COR-L47 (cell line): ENCODE measurements around the gene MRPL45.
A peak's percentile ranks its signal among the peaks of the same experiment; 100 is the strongest.
"Not testable (repeated sequence)": the region's sequence is repeated elsewhere in the genome, so short reads cannot be mapped to it uniquely, and the experiment has no call there.

Experiments
- DNase-seq: peaks from one replicate; lab custom pipeline; 2025; lab: John Stamatoyannopoulos, UW

The MRPL45 gene

DNA sequence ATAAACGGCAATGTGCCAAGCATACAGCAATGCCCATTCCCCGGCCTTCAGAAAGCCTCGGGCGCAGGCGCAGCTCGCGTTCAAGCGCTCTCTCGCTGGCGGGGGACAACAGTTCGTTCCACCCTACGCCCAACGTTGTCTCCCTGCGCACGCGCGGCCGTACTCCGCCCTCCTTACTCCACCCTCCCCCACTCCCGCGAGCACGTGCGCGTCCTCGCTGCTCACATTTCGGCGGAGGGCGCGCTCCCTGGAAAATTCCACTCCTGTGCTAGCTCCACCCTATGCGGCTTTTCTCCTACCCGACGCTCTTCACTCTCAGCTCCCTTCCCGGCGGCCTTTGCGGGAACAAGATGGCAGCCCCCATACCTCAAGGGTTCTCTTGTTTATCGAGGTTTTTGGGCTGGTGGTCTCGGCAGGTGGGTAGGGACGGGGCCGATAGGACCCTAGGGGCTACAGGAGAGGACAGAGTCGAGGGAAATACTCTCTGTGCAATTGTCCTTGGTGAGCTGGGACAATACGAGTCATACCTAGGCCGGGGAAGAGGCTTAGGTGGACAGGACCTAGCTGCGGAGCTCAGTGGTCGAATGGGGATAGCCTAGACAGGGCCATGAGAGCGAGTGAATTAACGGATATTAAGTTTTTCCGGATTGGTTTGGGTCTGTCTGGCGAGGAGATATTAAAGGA lies at the start of gene MRPL45:
Gene MRPL45, plus strand, starts transcription at position 335 of the 684 bp plus-strand sequence. Its CDS starts 16 bp downstream, at position 351.
- peak; percentile 96 for DNase-seq

DNA sequence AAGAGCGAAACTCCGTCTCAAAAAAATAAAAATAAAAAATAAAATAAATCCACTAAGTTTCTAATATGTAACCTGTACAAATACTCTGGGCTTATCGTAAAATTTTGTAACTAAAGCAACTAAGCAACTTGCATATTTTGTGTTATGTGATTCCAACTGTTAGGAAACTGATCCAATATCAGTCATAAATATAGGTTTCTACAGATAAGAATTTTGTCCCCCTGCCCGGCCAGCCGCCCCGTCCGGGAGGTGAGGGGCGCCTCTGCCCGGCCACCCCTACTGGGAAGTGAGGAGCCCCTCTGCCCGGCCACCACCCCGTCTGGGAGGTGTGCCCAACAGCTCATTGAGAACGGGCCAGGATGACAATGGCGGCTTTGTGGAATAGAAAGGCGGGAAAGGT lies 43.8 kb upstream of the MRPL45 start:
- not testable (repeated sequence) for DNase-seq

DNA sequence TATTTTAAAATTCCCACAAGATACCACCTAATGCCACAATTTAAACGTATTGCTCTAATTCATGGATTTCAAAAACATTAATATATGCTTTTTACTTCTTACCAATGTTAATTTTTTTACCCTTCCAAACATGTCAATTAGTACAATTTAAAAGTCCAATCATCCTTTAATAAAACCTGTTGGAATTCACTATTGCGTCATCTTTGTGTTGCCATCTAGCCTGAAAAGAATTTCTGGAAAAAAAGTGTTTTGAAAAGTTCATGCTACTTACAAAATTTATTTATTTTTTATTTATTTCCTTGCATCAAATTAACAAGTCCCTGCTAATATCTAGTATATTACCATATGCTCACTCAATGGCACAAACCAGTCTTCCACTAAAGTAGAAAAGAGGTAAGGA lies 42.6 kb upstream of the MRPL45 start:
- DNase-seq: not testable (repeated sequence)

DNA sequence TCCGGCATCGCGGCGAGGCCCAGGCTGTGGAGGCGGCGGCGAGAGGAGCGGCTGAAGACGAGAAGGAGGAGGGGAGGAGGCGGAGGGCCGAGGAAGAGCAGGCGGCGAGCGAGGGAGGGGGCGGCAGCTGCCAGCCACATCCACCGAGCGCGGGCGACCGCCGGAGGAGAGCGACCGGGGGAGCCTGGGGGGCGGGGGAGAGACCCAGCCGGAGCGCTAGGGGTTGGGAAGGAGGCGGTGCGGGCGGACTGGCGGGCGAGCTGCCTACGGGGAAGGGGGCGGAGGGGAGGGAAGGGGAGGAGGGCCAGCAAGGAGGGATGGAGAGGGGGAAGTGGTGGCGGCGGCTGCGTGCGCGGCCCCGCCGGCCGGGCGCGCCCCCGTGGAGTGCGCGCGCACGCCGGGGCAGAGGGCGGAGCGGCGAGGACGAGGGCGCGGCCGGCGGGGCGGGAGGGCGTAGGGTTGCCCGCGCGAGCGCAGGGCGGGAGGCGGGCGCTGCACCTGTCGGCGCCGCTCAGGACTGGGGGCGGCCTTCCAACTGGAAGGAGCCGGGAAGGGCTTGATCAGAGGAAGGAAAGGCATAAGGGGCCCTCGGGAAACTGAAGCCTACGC lies 39.9 kb upstream of the MRPL45 start:
- peak; percentile 69 for DNase-seq

DNA sequence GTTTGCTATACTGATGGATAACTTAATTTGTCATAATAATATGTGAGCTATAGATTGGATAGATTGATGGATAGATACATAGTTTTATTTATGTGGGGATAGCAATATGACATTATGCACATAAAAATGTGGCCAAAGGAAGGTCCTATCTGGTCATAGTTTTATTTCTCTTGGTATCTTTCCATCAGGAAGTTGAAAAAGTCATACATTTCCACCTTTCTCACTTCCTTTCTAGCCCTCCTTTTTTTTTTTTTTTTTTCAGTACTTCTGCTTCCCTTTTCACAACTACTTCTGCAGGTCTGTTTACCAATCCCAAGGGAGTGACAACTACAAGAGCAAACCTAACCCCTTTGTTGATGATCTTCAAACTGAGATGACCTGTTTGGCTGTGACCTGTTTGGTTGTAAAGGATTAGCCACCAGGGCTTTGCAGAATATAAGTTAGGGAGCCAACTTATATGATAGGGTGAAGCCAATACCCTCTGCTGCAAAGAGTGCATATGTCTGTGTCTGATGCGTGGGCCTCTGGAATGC lies 30.9 kb upstream of the MRPL45 start:
- not testable (repeated sequence) for DNase-seq

DNA sequence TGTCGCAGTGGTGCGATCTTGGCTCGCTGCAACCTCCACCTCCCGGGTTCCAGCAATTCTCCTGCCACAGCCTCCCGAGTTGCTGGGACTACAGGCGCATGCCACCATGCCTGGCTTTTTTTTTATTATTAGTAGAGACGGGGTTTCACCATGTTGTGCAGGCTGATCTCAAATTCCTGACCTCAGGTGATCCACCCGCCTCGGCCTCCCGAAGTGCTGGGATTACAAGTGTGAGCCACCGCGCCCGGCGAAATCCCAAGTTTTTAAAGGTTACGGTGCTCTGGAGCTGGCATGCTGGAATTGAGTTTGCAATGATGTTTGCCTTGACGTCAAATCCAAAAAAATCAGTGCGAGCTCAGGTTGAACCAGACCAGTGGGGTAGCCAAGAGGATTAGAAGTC lies 30.4 kb upstream of the MRPL45 start:
- DNase-seq: not testable (repeated sequence)

DNA sequence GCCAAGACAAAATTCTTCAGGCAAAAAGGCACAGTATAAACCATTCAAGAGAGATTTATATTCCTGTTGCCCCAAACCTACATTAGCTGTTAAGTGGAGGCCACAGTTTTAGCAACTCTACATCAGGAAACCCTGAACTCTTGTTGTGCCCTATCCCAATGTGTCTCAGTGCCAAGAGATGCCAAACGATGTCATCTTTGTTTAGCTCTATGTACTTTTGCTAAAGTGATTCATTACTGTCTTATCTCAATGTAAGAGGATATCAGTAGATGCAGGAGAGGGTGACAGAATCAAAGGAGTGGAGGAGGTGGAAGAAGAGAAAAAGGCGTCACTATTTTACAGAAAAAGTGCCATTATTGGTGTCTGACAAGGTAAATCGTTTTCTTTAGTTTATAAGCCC lies 28.8 kb upstream of the MRPL45 start:
- DNase-seq: not testable (repeated sequence)

DNA sequence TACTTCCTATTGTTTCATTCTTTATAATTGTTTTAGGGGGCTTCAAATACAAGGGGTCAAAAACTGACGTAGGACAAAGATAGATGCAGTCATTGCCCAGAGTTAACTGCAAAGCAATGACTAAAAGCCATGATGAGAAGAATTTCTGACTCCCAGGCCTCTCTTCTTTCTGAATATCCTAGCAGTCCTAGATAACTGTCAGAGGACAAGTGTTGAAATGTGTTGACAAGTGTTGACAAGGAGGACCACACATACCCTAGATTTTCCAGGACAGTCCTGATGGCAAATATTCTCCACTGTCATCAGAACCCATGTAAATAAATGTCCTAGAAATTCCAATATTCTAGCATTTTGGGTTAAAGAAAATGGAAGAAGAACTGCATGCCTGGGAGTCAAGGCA lies 27.9 kb upstream of the MRPL45 start:
- DNase-seq: not testable (repeated sequence)

DNA sequence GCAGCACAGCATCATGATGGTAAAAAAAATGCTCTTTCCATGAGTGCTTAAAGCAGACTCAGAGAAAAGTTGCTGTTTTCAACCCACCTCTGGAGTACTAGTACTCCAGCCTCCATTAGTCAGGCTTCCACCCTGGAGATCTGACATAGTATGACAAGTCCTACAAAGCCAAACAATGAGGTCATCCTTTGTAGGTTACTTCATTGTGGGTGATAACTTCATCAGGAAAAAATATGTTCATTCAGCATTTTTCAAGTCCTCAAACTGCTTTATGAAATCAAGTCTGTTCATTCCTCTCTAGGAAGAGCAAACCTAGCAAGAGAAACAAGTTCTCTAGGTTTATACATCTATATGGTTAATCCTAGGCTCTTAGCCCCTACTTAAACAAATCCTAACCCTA lies 27.4 kb upstream of the MRPL45 start:
- DNase-seq: not testable (repeated sequence)

DNA sequence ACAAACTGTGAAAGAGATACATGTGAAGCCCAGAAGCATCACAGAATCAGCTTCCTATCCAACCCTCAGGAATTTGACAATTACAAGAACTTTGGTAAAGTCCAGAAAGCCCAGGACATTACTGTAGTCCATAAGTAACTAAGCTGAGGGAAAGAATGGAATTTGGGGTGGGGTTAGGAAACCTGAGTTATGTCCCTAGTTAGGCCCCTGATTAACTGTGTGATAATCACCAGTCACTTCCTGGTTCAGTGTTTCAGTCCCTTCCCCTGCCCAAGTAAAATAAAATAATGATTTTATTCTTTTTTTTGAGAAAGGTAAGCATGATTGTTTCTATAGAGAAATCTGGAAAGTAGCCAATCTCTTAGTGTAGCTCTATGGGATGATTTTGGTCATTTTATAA lies 11.0 kb upstream of the MRPL45 start:
- not testable (repeated sequence) for DNase-seq

DNA sequence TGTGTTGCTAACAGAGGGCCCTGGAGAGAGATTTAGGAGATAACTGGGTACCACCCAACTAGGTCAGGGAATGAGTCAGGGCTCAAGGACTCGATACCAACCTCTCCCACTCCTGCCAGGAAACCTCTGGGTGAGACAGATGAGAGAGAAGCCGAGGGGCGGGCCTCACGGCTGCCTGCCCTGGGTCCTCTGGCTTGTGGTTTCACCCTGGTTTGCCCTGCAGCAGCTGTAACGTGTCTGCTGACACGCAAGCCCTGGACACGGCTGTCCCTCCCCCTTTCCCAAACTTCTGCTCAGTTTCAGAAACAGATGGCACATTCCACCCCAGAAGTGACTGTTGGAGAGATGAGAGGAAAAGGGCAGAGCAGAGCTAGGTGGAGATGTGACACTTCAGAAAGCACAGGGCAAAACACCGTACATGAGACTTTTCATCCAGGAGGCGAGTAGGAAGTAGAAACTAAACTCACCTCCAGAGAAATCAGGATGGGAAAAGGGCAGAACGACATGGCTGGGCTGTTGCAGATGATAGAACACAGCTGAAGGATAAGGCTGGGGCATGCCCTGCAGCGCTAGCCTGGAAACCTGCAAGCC lies 10.4 kb upstream of the MRPL45 start:
- DNase-seq: not testable (repeated sequence)

DNA sequence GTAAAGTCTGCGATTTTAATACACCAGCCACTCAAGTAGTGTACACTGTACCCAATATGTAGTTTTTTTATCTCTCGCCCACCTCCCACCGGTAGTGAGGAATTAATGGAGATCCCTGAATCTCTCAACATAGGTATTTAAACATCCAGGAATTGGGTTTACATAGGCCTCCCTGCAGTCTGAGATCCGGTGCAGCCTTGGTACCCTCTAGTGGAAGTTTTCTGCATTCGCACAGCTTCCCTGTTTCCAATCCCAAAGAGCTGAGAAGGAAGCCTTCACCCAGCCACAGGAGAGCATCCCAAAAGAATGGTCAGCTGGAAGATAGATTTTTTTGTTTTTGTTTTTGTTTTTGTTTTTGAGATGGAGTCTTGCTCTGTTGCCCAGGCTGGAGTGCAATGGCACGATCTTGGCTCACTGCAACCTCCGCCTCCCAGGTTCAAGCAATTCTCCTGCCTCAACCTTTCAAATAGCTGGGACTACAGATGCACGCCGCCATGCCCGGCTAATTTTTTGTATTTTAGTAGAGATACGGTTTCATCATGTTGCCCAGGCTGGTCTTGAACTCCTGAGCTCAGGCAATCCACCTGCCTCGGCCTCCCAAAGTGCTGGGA lies 8.6 kb upstream of the MRPL45 start:
- not testable (repeated sequence) for DNase-seq

DNA sequence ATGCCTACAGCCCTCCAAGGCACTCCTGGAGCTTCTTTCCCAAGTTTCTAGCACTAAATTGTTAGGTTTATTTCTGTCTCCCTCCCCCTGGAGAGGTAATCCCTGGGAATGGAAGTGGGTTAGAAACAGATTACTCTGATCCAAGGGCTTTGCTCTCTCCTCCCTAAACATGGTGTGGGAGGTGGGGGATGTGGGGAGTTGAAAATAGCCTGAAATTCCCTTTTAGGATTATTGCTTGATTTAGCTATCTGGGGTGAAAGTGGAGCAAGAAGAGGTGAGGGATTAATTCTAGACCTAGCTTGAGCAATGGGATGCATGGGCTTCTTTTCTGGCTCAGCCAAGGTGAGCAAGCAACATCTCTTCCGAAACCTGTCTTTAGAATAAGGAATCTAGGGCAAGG lies 7.2 kb upstream of the MRPL45 start:
- DNase-seq: not testable (repeated sequence)

DNA sequence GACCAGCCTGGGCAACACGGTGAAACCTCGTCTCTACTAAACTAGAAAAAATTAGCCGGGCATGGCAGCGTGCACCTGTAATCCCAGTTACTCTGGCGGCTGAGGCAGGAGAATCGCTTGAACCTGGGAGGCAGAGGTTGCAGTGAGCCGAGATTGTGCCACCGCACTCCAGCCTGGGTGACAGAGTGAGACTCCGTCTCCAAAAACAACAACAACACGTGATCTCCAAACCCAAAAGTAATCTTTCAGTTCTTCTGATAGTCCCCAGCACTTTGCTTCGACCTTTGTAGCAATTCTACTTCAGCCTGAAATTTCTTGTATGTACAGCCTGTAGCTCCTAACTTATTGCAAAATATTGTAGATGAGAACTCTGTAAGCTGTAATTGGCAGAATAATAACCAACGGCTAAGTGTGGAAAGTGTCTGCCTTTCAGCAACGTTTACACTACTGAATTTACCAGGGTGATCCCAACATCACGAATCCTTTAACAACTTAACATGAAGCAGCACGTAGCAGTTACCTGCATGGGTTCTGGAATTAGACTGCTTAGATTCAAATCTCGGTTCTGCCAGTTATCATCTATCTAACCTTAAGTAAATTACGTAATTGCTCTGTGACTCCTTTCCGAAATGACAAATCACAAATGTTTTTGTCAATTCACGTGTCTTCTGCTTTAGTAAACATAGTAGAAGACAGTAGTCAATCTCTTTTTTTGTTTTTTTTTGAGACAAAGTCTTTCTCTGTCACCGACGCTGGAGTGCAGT lies 1.2 kb upstream of the MRPL45 start:
- DNase-seq: not testable (repeated sequence)

DNA sequence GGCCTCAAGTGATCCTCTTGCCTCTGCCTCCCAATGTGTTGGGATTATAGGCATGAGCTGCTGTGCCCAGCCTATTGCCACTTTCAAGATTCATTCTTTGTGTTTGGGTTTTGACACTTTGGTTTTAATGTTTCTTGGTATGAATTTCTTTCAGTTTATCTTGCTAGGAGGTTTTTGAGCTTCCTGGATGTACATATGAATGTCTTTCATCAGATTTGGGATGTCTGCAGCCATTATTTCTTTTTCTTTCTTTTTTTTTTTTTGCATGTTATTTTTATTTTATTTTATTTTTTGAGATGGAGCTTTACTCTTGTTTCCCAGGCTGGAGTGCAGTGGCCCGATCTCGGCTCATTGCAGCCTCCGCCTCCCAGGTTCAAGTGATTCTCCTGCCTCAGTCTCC lies 18.5 kb downstream of the MRPL45 start:
- DNase-seq: no peak

DNA sequence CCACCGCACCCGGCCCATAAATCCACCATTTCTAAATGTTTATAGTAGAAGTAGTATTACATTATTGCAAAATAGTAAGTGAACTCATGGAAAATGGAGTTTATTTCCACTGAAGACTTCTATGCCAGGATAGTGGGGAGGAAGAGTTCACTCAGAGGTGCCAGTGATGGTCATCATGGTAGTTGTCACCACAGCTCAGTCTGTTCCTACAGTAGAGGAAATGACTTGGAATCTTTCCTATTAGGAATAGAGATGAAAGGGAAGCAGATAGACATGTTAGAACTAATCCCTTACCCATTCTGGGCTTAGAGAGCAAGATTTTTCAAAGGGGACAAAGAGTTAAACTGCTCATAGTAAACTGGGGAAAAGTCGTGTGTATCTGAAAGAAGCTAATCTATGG lies 20.1 kb downstream of the MRPL45 start:
- no peak for DNase-seq

DNA sequence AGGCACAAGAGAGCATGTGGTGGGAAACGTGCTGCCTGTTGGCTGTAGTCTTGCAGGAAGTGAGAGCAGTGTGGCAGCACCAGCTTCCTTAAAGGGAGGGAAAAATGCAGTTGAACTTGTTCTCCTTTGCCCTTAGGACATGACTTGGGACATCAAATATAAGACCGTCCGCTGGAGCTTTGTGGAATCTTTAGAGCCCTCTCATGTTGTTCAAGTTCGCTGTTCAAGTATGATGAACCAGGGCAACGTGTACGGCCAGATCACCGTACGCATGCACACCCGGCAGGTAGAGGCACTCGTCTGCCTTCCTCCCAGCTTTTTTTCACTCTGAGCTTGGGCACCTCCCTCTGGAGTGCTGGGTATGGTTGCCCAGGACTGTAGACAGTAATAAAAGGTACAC lies 23.5 kb downstream of the MRPL45 start:
- no peak for DNase-seq

DNA sequence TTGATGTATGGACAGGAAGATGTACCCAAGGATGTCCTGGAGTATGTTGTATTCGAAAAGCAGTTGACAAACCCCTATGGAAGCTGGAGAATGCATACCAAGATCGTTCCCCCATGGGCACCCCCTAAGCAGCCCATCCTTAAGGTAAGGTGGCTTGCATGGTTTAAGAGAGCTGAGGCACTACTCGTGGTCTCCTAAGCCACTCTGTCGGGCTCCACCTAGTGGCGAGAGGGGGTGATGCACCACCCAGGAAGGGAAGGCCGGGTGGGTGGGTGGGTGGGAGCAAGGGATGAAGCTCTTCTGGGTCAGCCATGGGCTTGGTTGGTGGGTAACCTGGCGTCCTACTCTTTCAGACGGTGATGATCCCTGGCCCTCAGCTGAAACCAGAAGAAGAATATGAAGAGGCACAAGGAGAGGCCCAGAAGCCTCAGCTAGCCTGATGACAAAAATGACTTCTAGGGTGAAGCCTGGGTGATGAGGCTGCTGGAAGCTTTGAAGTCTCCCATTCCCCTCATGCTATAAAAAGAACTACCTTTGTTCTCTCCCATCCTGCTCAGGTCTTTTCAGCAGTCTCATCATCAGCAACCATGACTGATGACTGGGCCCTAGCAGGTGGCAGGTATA lies 25.3 kb downstream of the MRPL45 start:
- DNase-seq: peak; percentile 17

DNA sequence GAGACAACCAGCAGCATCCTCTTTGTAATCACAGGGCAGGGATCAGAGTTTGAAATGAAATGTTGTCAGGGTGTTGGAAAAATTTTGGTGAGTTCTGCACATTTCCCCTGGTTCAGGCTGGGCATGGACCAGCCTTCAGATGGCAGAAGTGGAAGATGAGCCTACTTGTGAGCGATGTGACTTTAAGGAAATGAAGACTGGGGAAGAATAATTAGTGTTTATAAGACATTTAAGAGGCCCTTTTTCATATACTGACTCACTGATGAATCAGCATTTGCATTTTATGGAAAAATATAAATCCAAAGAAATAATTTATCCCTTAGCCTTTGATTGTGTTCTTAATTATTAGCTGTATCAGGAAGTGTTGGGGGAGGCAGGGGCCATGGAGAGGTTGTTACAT lies 25.9 kb downstream of the MRPL45 start:
- DNase-seq: no peak

DNA sequence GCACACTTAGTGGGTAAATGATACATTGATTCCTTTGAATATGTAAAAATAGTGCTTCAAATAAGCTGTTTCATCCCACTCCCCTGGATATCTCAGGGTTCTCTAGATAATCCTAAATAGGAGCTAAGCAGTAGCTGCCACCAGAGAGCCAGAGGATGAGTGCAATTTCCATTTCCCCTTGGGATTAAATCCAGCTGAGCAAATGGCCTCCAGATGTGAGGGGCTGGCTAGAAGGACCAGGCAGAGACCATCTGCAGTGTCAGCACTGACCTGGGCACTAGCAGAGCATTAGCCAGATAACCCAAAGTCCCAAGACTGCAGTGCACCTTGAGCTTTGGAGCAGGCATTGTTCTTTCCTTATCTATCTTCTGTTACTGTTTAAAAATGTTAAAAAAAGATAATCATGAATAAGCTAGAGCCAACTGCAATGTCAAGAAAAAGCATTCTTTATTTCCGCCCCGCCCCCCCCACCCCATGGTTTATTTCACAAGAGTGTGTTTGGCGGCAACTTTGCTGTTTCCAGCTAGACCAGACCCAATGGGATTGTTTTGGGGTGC lies 27.3 kb downstream of the MRPL45 start:
- DNase-seq: no peak

DNA sequence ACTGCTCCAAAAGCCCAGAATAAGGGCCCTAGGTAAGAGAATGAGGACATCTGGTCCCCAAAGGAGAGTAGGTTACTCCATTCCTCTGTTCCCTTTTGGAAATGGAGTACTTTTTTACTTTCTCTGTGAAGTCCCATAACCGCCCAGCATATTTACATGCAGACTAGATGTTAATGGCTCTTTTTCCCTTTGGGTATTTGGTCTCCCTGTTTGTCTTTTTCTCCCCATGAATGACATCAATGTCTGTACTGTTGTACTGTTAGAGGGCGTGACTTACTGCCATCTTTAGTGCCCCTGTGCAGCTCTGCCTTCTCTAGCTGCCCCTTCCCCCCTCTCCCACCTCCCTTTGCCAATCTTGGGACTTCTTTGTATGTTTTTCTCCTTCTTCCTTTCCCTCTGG lies 27.8 kb downstream of the MRPL45 start:
- DNase-seq: no peak
